HG03439 (cell line): Measurements from ENCODE around the gene PRKCA.

Source experiments
- ATAC-seq: cut with Tn5 transposase; IDR thresholded peaks from one replicate; pipeline ENCODE4 v1.9.1; 2021; ENCODE audit warnings: mild to moderate bottlenecking, moderate library complexity; ENCODE audit not compliant: unreplicated experiment

The PRKCA gene

DNA sequence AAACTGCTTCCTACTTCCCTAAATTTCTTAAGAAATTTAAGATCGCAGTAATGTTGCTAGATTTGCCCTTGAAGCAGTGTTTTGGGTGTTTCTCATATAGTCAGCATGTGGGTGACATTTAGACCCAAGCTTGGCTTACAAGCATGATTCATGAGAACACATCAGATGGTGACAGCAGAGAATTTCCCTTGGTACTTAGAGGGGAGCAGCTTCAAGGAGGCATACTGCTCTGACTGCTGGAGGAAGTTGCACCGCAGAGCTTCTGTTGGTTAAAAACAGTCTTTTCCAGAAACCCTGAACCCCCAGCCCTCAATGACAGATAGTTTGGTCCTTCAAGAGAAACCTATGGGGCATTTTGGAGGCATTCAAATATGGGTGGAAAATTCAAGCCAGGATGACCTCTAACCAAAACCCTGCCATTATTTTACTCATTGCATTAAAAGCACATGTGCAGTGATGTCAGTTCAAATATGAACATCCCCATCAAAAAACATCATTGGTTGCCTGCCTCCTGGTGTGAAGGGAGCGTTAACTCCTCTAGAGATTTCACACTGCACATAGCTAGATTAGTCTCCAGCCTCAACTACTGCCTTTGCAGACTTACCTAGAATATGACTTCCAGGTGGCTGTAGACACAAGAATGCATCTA lies 331.0 kb downstream of the PRKCA start:
- ATAC-seq, result no peak

DNA sequence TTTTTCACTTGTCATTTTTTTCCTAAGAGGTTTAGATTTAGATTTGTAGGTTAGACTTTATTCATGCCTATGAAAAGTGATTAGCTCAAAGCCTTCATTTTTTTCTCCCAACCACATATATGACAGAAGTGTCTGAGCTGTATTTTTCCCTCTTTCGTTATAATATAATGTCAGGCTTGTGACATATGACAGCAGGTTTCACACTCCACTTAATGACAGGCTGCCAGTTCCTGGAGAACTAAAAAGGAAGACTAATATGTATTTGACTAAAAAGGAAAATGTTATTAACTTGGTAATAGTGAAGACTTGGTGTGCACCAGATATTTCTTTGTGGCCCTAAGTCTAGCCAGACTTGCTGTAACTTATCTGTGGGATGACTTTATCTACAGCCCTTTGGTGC lies 331.8 kb downstream of the PRKCA start:
- no peak for ATAC-seq

DNA sequence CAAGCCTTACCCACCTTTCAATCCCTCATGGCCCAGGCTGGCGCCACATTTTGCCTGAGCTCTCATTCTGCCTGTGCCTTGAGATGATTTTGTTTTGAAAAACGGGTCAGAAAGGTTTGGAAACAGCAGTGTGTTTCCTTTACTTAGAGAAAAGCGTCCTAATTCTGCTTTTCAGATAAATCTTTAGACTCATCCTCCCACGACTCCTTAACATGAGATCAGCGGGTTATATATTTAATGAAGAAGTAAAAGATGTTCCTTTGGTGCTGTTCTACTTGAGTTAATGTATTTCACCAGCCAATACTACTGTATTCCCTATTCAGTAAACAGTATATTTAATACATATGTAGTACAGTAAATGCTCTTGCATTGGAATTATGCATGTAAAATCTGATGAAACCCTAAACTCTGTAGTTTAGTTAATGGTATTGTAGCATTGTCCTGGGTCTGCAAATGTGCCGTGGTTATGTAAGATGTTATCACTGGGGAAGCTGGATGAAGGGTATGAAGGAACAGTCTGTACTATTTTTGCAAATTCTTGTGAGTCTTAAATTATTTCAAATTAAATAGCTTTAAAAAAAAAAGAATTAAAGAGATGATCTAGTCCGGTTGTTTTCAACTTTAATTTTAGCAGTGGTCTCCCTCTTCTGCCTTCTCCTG lies 333.1 kb downstream of the PRKCA start:
- no peak for ATAC-seq

DNA sequence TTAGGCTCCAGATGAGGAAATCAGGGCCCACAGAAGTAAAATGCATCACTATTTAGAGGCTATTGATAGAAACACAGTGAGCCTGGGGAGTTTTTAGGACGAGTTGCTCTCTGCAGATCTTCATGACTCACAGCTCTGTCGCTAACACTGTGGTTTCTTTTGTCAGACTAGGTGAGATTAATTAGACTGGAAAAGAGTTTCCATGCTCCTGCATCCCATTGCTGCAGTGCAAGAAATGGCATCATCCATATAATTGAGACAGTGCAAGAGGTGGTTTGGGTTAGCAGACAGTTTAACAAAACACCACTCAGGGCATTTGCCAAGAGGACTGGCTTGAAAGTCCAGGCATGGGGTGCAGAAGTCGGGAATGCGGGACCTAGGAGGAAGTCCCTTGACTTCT lies 333.7 kb downstream of the PRKCA start:
- ATAC-seq, result no peak

DNA sequence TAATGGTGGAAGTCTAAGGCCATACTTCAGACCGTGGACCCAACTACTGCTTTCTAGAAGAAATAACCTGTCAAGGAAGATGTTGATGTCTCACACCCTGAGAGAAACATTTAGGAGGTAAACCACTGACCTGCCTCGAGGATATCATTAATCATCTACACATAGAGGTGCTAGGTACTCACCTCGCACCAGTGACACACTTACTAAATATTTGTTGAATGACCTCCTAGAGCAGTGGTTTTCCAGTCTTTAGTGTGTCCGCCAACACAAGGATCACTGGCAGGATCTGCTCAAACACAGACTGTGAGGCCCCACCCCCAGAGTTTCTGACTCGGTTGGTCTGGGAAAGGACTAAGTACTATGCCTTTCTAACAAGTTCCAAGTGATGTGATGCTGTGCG lies 335.1 kb downstream of the PRKCA start:
- no peak for ATAC-seq

DNA sequence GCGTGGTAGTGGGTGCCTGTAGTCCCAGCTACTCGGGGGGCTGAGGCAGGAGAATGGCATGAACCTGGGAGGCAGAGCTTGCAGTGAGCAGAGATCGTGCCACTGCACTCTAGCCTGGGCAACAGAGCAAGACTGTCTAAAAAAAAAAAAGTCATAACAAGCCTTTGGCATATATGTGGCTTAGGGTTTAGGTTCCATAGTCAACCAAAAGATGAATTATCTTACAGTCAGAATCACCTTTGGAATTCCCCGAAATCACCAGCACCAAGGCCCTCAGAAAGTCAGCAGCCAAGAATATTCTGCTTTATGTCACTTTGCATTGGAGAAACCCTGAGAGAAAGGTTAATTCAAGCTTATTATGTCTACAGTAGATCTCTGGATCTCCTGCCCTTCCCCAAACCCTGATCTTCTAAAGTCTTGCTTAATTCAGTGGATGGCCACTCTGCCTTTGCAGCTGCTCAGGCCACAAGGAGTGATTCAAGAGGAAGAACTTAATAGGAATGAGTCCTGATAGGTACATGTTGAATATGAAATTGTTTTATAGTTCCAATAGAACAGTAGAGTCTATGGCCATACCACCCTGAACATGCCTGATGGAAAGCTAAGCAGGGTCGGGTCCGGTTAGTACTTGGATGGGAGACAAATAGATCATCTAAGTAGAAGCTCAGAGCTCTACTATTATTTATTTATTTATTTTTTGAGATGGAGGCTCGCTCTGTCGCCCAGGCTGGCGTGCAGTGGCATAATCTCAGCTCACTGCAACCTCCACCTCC lies 336.5 kb downstream of the PRKCA start:
- ATAC-seq, result no peak

DNA sequence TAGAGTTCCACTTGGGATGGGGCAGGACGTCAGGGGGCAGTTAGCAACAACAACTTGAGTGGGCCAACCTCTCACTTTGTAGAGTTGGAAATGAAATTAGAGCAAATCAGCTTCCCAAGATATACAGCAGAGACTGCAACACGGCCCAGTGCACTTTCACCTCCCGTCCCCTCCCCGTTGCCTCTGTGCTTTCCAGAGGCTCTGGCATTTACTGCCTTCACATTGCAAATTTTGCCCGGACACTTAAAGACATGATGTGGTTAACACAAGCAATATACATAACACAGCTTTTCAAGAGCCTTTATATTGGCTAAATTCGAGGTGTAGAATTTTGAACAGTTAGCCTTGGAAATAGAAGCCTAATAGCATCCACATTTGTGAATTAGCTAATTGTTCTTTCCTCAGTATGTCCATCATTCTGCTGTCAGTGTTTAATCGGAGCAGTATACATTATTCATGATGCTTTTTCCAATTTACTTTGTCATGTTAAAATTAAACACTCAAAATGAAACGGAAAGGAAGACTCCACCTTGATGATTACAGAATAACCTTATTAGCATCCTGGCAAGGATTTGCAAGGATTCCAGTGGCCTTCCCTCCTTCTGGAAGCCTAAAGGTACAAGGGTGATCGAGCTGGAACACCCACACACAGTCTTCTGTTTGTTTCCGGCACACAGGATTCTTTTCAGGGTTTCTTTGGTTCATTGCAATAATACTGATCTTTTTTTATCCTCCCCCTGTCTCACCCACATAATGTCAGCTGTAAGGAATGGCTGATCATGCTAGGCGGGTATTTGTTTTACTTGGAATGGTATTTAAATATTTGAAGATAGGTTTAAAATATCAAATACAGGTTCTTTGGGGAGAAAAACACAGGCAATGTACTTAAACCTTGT lies 341.6 kb downstream of the PRKCA start:
- ATAC-seq, result no peak

DNA sequence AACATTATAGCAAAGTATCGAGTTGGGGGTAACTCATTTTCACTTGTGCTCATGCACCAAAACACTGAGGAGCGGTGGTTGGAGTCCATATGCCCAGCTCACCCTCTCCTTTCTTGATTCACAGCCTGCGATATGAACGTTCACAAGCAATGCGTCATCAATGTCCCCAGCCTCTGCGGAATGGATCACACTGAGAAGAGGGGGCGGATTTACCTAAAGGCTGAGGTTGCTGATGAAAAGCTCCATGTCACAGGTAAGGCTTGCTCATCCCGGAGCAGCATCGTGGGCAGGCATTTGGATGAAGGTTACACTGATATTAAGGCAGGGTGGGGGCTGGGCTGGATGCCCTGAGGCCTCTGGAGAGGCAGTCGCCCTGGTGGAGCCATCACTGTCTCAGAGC lies 342.8 kb downstream of the PRKCA start:
- ATAC-seq, result no peak

DNA sequence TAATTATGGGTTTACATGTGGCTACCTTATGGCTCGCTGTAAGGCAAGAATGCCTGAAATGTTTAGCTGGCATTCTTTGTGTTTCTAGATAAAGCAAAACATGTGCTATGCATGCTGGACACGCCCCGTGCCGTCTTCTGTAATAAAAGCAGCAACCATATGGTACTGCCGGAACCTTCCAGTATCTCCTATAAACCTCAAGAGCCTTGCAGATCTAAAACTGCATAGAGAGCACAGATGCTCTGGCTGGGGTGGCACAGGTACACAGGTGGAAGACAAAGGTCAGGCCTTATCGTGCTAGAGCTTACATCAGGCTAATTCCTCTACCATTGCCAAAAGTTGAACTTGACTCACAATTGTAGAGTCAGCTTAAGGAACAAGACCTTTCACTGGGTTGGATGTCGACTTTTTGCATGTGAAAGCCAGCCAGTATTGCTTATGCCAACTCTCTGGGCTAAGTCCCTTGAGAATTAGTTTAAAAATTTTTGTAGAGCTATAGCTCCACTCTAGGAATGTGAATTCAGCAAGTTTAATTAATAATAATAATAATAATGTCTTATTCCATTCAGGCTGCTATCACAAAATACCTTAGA lies 345.1 kb downstream of the PRKCA start:
- no peak for ATAC-seq

DNA sequence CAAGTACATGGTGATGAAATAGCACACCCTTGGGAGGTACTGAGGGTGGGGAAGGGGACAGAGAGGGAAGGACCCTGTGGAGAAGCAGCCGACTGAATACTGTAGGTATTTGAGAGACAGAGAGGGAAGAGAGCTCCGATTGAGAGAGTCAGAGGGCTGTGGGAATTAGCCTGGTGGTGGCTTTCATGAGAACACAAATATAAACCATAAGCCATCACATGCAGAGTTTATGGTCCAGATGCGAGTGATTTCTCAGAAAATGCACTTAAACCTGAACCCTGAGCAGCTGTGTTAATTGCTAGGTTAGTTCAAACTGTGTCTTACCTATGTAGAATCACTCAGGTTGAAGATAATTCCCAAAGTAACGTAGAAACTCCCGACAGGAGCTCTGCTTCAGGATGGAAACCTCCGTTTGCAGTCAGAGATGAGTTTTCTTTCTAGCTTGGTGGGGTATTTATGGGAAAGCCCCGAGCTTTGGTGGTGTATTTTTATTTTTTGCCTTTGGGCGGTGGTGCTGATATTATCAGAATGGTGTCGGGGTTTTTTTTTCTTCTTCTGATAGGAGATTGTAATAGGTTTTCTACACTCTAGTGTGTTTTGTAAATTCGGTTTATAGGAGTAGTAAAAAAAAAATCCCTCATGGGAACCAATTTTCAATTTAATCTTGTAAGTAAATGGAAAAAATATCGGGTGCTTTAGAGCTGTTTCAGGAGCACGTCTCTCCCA lies 347.6 kb downstream of the PRKCA start:
- ATAC-seq, result no peak

DNA sequence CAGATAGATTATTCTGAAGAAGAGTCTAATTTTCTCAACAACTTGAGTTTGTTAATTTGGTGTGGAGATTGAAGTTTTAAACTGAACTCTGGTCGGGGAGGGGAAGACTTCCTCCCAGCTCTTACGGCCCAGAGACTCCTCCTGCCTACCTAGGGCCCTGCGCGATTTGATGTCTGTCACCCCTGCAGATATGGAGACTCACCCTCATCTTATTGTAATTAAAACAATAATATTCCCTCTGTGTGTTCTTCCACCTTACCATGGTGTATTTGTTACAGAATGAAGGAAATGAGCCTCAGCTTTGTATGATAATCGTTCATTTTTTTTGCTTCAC lies 348.1 kb downstream of the PRKCA start:
- ATAC-seq, result no peak

DNA sequence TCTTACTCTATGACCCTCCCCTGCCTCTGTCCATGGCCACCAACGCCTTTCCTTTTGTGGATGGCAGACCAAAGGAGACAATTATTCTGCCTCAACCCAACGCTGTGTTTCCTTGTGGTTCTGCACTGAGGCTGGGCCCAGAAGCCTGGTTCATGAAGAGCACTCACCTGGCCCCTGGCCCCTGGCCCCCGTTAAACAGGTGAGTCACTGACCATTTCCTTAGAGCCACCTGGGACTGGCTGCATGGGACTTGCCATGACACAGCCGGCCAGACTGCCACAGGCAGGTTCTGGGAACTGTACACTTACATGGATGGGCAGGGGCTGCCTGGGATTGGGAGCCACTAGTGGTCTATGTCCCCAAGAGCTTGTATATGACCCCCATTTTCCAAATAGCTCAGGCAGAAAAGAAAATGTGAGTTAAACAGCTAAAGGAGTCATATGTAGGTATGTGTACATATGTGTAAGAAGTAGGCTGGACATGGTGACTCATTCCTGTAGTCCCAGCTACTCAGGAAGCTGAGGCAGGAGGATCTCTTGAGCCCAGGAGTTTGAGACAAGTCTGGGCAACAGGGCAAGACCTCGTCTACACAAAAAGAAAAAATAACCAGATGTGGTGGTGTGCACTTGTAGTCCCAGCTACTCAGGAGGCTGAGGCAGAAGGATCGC lies 350.6 kb downstream of the PRKCA start:
- ATAC-seq, result no peak

DNA sequence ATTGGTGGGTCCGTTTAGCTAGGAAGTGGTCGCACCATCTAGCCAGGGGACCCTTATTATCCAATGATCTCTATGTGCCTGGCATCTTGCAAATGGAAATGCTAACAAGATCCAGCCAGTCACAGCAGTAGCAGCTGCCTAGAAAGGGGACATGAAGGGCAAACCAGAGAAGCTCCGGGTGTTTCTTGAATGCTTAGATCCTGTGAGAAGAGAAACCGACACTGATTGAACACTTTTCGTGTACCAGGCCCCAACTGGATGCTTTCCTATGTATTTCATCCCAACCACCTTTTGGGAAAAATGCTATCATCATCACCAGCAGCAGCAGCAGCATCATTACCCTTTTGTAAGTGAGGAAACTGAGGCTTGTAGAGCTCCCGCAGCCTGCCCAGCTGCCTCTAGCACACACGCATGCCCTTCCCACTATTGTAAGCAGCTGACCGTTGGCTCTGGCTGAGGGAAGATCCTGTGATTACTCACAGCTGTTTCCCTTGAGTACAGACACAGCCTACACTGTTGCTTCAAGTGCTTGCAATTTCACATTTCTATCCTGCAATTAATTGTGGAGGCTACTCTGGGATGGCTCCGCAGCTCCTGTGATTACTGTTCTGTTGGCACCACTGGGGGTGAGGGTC lies 351.8 kb downstream of the PRKCA start:
- ATAC-seq, result no peak

DNA sequence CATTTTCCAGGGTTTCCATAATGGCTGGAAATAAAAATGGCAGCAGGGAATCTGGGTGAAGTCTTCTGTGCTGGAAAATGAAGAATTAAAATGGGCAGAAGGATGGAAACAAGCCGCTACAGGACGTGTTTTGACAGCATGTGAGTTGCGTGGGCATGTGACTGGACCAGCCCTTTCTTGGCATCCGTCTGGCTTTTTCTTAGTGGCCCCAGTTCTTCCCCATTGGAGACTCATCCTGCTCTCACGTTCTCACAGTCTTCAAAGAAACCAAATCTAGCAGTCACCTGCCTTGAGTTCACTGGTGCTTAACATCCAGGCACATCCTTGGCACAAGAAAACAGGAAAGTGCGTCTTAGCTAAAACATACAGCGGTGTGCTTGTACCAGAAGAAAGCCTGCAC lies 352.4 kb downstream of the PRKCA start:
- no peak for ATAC-seq

DNA sequence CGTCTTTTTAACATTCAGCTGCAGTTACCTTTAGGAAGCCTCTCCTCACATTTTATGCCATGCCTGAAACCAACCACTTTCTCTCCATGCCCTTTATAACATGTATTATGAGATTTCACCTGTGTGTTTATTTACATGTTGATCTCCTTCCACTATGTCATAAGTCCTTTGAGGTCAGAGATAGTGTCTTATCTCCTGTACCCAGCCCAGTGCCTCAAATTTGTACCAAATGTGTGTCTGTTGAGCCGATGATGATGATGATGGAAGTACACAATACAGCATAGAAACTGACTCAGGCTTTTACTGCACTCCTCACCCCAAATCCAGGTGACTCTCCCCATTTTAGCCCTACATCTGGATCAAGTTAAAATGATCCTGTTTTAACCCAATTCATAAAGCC lies 353.0 kb downstream of the PRKCA start:
- no peak for ATAC-seq

DNA sequence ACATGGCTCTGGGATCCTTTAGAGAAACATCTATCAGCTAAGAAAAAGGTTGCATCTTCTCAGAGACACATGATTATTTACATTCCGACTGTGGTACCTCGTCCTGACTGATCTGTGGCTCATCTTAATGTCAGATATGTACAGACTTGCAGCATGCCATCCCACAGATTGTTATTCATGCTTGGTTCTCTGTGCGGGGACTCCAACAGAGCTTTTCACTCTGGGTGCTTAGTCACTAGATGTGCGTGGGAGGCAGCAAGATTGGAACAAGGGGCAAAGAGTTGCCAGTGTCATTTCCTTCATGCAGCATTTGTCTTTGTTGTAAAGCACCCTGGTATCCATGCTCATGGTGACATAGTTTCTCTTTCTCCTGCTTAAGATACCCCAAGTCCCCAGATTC lies 353.4 kb downstream of the PRKCA start:
- ATAC-seq, result no peak

DNA sequence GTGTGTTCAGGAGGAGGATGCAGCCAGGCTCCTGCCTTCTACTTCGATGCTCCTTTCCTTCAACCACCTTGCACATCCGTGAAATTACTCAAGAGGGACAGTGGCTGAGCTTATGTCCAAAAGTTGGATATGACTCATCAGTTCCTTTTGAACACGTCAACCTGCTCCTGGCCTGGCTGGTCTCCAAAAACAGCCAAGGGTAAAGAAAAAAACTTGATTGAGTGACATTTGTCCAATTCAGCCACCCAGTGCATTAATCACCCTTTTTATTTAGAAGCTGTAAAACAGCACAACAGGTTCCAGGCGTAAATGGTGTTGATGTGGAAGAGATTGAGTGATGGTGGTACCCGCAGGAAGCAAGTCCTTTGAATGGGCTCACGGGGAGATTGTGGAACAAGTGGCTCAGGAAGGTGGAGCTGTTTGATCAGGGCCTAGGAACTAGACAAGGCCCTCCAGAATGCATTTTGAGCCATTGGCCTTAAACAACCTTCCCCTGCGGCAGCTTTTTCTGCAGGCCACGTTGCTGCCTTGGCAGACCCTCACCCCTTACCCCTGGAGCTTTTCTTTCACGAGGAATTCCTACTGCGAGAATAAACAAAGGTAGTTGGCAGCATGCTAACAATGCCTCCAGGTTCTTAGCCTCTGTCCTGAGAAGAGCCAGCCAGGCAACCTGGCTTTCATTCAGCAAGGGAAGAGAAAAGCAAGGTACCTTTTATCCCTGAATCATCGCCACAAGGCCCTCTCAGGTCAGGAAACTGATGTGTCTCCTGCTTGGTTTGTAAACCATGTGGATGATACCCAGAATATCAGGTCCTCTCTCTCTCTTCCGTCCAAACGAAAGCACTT lies 359.2 kb downstream of the PRKCA start:
- no peak for ATAC-seq

DNA sequence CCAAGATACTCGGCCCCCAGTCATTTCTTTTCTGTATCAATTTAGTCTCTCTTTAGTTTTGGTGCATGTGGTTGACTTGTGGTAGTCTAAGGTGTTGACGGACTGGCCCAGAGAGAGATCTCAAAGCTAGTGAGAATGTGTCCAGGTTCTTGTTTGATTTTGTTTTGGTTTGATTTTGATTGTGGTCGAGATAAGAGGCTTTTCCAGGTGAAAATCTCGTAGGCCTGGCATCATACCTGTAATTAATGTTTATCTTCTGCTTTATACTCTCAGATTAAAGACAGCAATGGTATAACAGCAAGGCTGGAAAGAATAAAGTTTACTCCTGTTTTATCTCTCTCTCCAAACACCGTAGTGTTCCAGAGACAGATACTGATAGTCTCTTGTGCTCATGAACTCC lies 360.1 kb downstream of the PRKCA start:
- ATAC-seq, result no peak
